SW480 (cell line): ENCODE data around the gene MXD4.
"Not testable (repeated sequence)": the region's sequence is repeated elsewhere in the genome, so short reads cannot be mapped to it uniquely, and the experiment has no call there.

ENCODE experiments used
- DNase-seq: peaks from one replicate; pipeline ENCODE4 v3.0.0-alpha.2; 2016; ENCODE audit warnings: low spot score

Gene MXD4

DNA sequence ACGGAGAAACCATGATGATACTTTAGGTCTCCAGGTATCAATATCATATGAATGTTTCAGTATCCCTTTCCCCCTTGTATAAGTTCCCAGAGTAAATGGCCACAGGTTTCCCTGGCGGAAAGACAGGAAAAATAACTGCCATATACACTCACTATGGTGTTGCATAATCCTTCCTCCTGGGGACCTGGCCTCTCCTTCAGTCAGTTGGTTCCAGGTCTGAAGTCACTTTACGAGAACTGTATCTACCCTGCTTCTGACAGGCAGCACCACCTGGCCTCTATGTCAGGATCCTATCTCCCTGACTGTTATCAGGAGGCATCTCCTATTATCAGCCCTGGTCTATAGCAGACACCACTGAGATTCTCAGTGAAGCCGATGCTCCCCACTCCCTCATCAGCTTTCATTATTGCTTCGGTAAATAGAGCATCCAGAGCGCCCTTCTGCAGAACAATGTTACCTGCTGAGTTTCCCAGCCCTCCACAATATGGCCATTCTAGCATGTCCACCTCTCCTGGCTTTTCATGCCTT lies 42.6 kb downstream of the MXD4 start:
- no peak for DNase-seq

DNA sequence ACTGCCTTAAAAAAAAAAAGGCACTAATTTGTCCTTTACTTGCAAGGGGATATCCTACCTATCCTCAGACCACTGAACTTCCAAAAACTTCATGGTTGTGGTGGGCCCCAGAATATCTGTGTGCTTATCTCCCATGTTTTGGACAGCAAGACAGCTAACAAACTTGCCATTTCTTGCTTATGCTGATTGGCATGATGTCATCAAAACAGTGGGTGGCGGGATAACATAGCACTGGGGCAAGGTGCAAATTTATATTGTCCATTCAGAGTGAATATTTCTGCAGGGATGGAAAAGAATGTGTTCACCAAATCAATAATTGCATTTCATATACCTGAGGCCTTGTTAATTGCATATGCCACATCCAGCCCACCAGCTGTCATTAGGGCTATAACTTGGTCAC lies 43.5 kb downstream of the MXD4 start:
- DNase-seq, result no peak

DNA sequence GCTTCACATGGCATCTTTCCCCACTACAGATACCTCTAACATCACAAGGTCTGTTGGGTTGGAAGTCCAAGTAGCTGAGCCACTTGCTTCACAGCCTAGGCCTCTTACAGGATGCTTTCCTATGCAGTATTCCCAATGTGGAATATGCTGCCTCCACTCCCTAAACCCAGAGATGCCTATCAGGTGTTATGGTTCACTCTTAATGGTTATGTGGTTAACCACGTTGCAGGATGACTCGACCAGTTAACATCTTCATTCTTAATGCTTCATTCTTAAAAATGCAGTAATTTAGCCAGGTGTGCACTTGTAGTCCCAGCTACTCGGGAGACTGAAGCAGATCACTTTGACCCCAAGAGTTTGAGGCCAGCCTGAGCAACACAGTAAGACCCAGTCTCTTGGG lies 44.2 kb downstream of the MXD4 start:
- DNase-seq, result peak; percentile 66

DNA sequence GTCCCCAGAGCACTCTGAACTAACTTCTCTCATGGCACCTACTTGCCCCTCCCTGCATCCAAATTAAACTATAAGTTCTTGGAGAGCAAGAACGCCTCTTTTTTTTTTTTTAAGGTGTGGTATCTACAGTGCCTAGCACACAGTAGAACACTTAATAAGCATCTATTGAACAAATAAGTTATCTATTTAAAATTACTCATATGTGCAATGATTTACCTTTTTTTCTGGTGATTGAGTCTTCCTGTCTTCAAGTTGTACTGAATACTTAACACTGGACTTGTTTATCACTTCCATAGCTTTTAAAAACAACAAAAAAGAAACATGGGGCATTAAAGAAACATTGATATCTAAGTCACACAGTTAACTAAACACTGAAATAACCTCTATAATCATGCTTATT lies 49.1 kb downstream of the MXD4 start:
- DNase-seq, result no peak

DNA sequence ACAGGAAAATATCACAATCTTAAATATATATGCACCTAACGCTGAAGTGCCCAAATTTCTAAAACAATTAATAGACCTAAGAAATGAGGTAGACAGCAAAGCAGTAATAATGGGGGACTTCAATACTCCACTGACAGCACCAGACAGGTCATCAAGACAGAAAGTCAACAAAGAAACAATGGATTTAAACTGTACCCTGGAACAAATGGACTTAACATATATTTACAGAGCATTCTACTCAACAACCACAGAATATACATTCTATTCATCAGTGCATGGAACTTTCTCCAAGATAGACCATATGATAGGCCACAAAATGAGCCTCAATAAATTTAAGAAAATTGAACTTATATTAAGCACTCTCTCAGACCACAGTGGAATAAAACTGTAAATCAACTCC lies 59.1 kb downstream of the MXD4 start:
- DNase-seq, result not testable (repeated sequence)
